Measurements from ENCODE around the gene EN2.

EN2 gene

GRCh38 chr7:155465761-155466141 is 7.8 kb downstream of the EN2 start:
- DNase-seq = no peak

DNA sequence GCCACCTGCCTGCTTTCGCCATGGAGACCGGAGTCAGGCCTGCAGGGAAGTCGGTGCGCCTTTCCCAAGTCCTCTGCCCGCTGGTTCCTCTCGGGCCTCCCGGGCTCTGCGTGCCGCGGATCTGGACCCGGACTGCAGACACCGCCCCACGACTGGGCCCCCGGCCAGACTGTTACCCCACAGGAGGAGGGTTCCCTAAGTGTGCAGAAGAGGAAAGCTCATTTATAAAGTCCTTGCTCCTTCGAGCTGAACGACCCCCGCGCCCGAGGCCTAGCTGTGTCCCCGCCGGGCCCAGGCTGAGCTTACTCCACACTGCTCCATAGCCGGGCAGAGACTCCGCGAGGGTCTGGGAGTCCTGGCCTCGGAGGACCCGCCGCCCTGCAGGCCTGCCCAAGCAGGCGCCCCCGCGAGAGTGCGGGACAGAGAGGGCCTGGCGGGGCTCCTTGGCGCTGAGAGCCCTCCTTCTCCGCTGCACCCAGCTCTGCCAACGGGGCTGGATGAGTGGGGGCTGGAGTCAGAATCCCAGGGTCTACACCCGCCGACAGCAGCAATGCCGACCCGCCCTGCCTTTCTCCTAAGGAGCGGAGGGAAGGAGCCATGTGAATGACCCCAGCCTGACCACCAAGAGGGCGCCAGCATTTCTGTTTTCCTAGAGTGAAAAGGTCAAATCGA is 8.3 kb downstream of the EN2 start:
- no peak for DNase-seq

- no peak for DNase-seq
Measured at GRCh38 chr7:155466814-155467733, 9.1 kb downstream of the EN2 start.

DNA sequence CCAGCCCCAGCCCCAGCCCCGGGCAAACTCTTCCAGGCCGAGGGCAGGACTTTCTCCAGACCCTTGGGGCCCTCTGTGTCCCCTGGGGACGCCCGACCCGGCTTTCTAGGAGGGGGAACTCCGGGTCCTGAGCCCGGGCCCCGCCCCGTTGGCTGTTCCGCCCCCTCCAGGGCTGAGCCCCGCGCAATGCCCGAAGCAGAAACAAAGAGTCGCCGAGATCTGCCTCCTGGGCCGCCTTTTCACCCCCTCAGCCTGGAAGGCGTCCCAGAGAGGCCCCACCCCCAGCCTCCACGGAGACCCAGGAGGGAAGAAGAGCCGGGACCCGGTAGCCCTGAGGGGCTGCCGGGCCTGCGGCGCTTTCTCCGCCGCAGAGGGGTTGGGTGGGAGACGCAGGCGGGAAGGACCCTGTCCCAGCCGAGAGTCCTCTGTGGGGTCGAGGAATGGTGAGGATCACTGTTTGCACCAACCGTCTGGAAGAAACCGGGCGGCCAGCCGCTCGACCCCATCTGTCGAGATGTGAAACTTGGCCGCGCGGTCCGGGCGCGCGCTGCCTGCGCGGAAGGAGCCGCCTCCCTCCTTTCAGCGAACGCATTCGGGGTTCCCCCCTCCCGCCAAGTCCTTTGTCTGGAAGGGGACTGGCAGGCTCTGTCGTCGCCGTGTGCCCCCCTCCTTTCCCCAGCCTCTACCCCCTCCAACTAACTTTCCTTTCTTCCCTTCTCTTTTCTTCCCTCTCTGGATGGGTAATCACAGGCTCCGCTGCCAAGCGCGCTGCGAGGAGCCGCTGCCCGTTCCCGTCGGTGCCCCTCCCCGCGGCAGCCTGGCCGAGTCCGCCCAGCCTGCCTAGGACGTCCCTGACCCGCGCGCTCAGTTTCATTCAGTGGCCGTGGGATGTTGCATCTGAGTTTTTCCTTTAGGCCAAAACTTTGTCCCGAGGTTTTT is 10.2 kb downstream of the EN2 start:
- DNase-seq = no peak

GRCh38 chr7:155468785-155469148 is 10.8 kb downstream of the EN2 start:
- no peak for DNase-seq

DNA sequence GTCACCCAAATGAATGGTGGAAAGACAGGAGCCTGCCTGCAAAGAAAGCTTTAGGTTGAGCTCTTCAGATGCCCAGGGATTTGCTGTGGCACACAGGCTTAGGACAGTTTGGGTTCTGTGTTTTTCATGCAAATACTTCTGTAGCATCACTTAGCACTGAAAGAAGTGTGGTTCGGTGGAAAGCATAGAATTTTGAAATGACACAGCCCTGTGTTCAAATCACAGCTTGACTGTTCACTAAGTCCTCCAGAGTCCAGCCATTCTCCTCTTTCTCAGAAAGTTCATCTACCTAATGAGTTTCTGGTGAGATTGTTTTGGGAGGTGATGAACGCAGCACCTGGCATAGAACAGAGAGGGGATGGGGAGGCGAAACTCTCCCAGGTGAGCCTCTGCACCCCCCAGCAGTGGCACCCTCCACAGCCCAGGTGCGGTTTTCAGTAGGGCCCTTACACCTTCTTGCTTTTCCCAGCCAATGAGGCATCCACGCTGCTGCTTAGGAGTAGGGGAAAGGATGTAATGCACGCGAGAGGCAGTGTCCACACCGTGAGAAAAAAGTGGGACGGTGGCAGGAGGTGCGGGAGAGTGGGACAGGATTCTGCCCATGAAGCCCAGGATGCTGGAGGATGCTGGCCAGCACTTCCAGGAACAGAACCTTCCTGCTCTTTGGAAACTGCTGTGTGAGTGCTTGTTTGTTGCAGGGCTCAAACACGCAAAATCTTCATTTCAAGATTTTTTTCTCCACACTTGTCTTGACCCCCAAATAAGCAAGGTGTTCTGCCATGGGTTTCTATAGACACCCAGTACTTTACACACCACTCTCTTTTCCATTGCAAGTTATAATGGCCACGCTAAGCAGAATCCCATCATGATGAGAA is 11.6 kb downstream of the EN2 start:
- DNase-seq = no peak

- DNase-seq = no peak
Measured at GRCh38 chr7:155470186-155470487, 12.2 kb downstream of the EN2 start.

DNA sequence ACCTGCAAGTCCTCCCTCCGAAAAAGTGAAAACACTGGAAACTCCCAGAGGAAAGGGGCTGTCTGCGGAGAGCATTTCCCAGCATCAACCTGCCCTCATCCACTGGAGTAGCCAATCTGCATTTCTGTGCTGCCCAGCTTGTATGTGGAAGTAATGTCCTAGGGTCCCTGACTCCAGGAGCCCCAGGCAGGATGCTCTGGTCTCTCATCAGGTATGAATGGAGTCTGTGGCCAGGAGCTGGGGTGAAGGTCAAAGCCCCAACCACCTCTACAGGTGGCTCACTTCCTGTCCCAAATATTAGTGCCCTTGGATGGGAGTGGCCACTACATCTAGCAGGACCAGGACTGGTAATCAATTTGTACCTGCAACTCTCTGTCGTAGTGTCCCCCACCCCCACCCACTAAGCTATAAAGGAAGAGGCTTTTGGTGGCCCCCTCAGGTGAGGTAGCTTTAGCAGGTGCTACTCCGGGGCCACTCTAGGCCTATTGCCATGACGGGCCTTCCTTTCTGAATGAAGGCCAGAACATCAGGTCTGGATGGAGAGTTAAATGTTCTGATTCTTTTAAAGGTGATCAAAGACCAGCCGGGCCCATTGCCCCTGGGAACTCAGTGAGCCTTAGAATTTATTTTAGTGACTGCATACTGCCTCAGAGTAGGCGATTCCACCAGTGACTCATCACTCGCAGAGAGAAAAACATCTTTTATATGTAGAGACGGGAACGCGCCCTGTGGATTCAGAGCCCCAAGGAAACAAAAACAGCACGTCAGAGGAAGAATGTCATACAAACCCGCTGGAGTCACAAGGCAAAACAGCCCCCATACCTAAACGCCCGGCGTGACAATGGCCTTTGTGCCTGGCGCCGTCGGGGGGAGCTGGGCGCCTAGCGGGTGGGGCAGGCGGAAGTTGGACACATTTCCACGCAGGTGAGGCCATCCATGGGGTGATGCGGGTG is 13.0 kb downstream of the EN2 start:
- no peak for DNase-seq

DNA sequence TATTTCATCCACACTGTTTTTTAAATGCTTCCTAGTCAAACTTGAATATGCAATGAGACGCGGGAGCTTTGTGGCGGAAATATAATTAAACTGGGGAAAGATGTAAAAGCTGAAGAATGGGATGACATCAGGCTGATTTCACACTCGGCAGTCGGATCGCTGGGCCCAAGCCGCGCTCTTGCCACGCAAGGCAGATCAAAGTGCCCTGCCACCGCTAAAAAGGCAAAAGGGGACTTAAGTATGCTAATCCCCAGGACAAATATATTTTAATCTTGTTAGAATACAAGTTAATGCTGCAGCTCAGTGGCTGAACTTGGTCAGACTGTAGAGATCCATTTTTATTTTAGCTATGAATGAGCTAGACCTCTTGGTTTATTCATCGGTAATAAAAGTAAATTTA is 13.8 kb downstream of the EN2 start:
- DNase-seq = no peak

- DNase-seq = no peak
Measured at GRCh38 chr7:155477476-155477875, 19.5 kb downstream of the EN2 start.

GRCh38 chr7:155481764-155482163 is 23.8 kb downstream of the EN2 start:
- DNase-seq = no peak

DNA sequence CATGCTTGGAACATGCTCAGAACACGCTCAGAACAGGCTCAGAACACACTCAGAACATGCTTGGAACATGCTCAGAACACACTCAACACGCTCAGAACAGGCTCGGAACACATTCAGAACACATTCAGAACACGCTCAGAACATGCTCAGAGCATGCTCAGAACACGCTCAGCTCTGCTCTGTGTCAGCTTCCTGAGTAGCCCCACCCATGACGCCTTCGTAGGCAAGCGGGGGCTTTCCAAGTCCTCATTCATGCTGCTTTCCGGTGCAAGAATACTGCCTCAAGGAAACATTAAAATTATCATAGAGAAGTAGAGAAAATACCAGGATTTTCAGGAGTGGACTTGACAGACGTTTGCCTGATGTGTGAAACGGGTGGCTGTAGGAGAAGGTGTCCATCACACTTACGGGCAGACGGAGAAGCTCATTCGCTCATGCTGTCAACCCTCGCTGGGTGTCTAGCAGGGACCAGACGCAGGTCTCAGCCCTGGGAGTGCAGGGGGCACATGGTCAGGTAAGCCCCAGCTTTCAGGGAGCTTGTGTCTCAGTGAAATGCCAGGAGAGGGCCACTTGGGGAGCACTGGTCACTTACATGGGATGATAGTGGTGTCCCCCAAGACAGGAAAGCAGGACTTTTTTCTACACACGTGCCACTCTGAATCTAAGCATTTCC is 24.7 kb downstream of the EN2 start:
- DNase-seq = no peak

DNA sequence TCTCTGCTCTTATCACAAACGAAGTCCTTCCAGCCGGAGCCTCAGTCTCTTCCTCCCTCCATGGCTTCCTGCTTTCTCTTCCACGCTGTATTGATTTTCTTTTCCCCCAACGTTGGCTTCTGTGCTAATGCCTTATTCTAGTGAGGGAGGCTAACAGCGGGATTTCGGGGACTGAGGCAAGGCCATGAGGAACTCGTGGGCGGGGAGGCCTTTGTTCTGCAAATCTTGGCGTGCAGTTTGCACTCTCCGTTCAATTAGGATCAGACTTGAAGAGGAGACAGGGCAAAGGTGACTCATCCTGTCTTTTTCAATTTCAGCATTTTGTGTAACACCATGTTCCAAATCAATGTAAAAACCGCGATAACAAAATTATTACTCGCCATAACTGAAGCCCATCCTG is 25.3 kb downstream of the EN2 start:
- DNase-seq = no peak

DNA sequence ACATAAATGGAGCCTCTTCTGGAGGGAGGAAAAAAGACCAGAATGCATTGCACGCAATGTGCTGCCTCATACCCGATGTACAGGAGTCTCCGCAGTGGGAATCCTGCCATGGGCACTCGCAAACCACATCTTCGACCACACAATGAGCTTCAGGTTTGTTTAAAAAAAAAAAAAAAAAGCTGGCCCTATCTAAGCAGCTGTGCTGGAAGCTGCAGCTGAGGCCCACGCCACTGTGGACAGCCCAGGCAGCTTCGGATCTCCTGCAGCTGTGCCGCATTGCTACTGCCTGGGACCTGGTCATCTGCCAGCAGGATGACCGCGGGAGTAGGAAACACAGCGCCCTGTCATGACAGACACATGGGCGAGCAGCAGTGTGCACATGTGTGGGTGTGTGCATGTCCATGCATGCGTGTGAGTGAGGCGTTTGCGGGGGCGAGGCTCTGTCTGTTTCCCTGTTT is 26.0 kb downstream of the EN2 start:
- DNase-seq = no peak

GRCh38 chr7:155484483-155485399 is 26.8 kb downstream of the EN2 start:
- DNase-seq = no peak

- no peak for DNase-seq
Measured at GRCh38 chr7:155486783-155487508, 29.0 kb downstream of the EN2 start.

- no peak for DNase-seq
Measured at GRCh38 chr7:155487509-155488482, 29.9 kb downstream of the EN2 start.
